Hepatocyte (in vitro differentiated cells): ENCODE results near the gene CDH18. TPM values are rescaled to one million over a fixed set of nuclear protein-coding genes. Genes with fewer than 3 reads are reported as not detected.

ENCODE experiments used
- DNase-seq: peaks from one replicate; pipeline ENCODE4 v3.0.0-alpha.2; 2016; ENCODE audit warnings: low spot score
- H2AFZ ChIP-seq: fragments of 200-600 bp; sonication (generic); 2 replicates; pipeline ENCODE4 v1.6.0; 2016; ENCODE audit warnings: antibody characterized with exemption, mild to moderate bottlenecking
- H3K27ac ChIP-seq: fragments of 200-600 bp; sonication (generic); 2 replicates; pipeline ENCODE4 v1.5.1; 2016; ENCODE audit warnings: mild to moderate bottlenecking
- H3K27me3 ChIP-seq: fragments of 200-600 bp; sonication (generic); 2 replicates; pipeline ENCODE4 v1.6.1; 2016
- H3K36me3 ChIP-seq: fragments of 200-600 bp; sonication (generic); replicated peaks from 2 replicates; pipeline ENCODE4 v1.5.1; 2016; ENCODE audit warnings: low read depth; ENCODE audit not compliant: insufficient read depth
- H3K4me1 ChIP-seq: fragments of 200-600 bp; sonication (generic); 2 replicates; pipeline ENCODE4 v1.5.1; 2016; ENCODE audit warnings: mild to moderate bottlenecking, moderate library complexity; ENCODE audit not compliant: insufficient read depth
- H3K4me2 ChIP-seq: fragments of 200-600 bp; sonication (generic); 2 replicates; pipeline ENCODE4 v1.6.0; 2016
- H3K4me3 ChIP-seq: fragments of 200-600 bp; sonication (generic); 2 replicates; pipeline ENCODE4 v1.5.1; 2016; ENCODE audit warnings: mild to moderate bottlenecking
- H3K79me2 ChIP-seq: fragments of 200-600 bp; sonication (generic); 2 replicates; pipeline ENCODE4 v1.6.0; 2017; ENCODE audit warnings: mild to moderate bottlenecking
- H3K9me2 ChIP-seq: fragments of 200-600 bp; sonication (generic); replicated peaks from 2 replicates; pipeline ENCODE4 v1.6.0; 2017; ENCODE audit warnings: mild to moderate bottlenecking; ENCODE audit not compliant: insufficient read depth
- H3K9me3 ChIP-seq: fragments of 200-600 bp; sonication (generic); 2 replicates; pipeline ENCODE4 v1.5.1; 2016; ENCODE audit warnings: low read depth, mild to moderate bottlenecking
- H4K20me1 ChIP-seq: fragments of 200-600 bp; sonication (generic); 2 replicates; pipeline ENCODE4 v1.6.0; 2016; ENCODE audit warnings: mild to moderate bottlenecking; ENCODE audit not compliant: insufficient read depth, poor library complexity, severe bottlenecking
- CTCF ChIP-seq: fragments of 200-600 bp; sonication (generic); IDR thresholded peaks from 2 replicates; pipeline ENCODE4 v1.5.1; 2016; ENCODE audit warnings: antibody characterized with exemption, mild to moderate bottlenecking; ENCODE audit not compliant: poor library complexity
- EZH2 ChIP-seq: fragments of 200-600 bp; sonication (generic); IDR thresholded peaks from 2 replicates; pipeline ENCODE4 v1.6.1; 2016; ENCODE audit warnings: antibody characterized with exemption, mild to moderate bottlenecking, borderline replicate concordance
- EZH2phosphoT487 ChIP-seq: fragments of 200-600 bp; sonication (generic); IDR thresholded peaks from one replicate; pipeline ENCODE4 v1.6.1; 2018; ENCODE audit warnings: antibody characterized with exemption, mild to moderate bottlenecking, low read depth, moderate library complexity; ENCODE audit not compliant: unreplicated experiment, severe bottlenecking
- WGBS: methylation state at CpG from one replicate; pipeline ENCODE4 v1.1.6; 2016; ENCODE audit warnings: low lambda C conversion rate; ENCODE audit errors: missing lambda C conversion rate; 5-methylcytosine and 5-hydroxymethylcytosine counted together
- polyA plus RNA-seq: library from polyadenylated mRNA; unstranded; fragments of >200 nt; fragmentation: Nextera tagmentation; extraction: Ambion mirVana; gene quantifications from 2 replicates; pipeline ENCODE4 v1.2.1, GENCODE V29; 2016
- total RNA-seq: library from RNA; depleted of rRNA; stranded (reverse); fragments of >200 nt; gene quantifications from 2 replicates; pipeline ENCODE4 v1.2.3, GENCODE V29; 2014

CDH18 gene
- total and polyA plus RNA-seq, 2 experiments from 2014 or later, result 0.71 to 1.5 TPM

GRCh38 chr5:19923742-19924141 is 64.3 kb downstream of the CDH18 start:
- DNase-seq, result peak; percentile 7
- Histone ChIP-seq H3K27ac (no peak overlapping the region), H3K4me3 (no peak overlapping the region), H3K79me2 (no peaks in the 10 kb centered on the region), H3K9me3 (no peaks in the 10 kb centered on the region), H4K20me1 (no peaks in the 10 kb centered on the region), H3K4me1 (peaks cover 13% of the 10 kb centered on the region), H3K9me2 (no peaks in the 10 kb centered on the region), H2AFZ (no peak overlapping the region), H3K27me3 (no peaks in the 10 kb centered on the region), H3K4me2 (no peak overlapping the region), H3K36me3 (no peaks in the 10 kb centered on the region)
- 67% methylated on average over 3 of the region's 3 CpGs for WGBS
- no peak for TF ChIP-seq EZH2
- no peak for TF ChIP-seq CTCF
- TF ChIP-seq EZH2phosphoT487, result no peak

GRCh38 chr5:19920761-19921160 is 67.2 kb downstream of the CDH18 start:
- Histone ChIP-seq H4K20me1 (no peaks in the 10 kb centered on the region), H3K27ac (no peak overlapping the region), H3K9me2 (no peaks in the 10 kb centered on the region), H3K4me2 (no peak overlapping the region), H3K4me3 (no peak overlapping the region), H3K4me1 (no peaks in the 10 kb centered on the region), H2AFZ (no peak overlapping the region), H3K36me3 (no peaks in the 10 kb centered on the region), H3K27me3 (no peaks in the 10 kb centered on the region), H3K9me3 (no peaks in the 10 kb centered on the region), H3K79me2 (no peaks in the 10 kb centered on the region)
- no peak for TF ChIP-seq EZH2
- no peak for TF ChIP-seq EZH2phosphoT487
- no peak for TF ChIP-seq CTCF
- no peak for DNase-seq
- 94% methylated on average over 4 of the region's 4 CpGs for WGBS

GRCh38 chr5:19918780-19919179 is 69.2 kb downstream of the CDH18 start:
- WGBS, result 90% methylated on average over 3 of the region's 3 CpGs
- Histone ChIP-seq H4K20me1 (no peaks in the 10 kb centered on the region), H3K9me2 (no peaks in the 10 kb centered on the region), H3K4me3 (no peak overlapping the region), H3K36me3 (no peaks in the 10 kb centered on the region), H3K79me2 (no peaks in the 10 kb centered on the region), H2AFZ (no peak overlapping the region), H3K4me2 (no peak overlapping the region), H3K27ac (no peak overlapping the region), H3K27me3 (no peaks in the 10 kb centered on the region), H3K4me1 (no peaks in the 10 kb centered on the region), H3K9me3 (no peaks in the 10 kb centered on the region)
- TF ChIP-seq CTCF (no peak), EZH2 (no peak)
- DNase-seq, result no peak

GRCh38 chr5:19917588-19918122 is 70.3 kb downstream of the CDH18 start:
- Histone ChIP-seq H3K9me3 (no peaks in the 10 kb centered on the region), H4K20me1 (no peaks in the 10 kb centered on the region), H3K9me2 (no peaks in the 10 kb centered on the region), H3K4me3 (no peak overlapping the region), H3K79me2 (no peaks in the 10 kb centered on the region), H3K4me1 (no peaks in the 10 kb centered on the region), H2AFZ (no peak overlapping the region), H3K27ac (no peak overlapping the region), H3K4me2 (no peak overlapping the region), H3K36me3 (no peaks in the 10 kb centered on the region), H3K27me3 (no peaks in the 10 kb centered on the region)
- 79% methylated on average over 5 of the region's 5 CpGs for WGBS
- no peak for DNase-seq
- TF ChIP-seq CTCF (no peak), EZH2phosphoT487 (no peak), EZH2 (no peak)
